ENCODE measurements around the gene NDRG4. TPM values are rescaled to one million over a fixed set of nuclear protein-coding genes. Genes with fewer than 3 reads are reported as not detected.

NDRG4 gene
- total RNA-seq, 1 donor from 2014 or later, result 677 TPM

GRCh38 chr16:58465817-58466216 lies 34.1 kb upstream of the NDRG4 start:
- Mint-ChIP-seq H3K4me1 (ENCODE audit: low read depth, unreplicated experiment) (no peaks in the 10 kb centered on the region), H3K9me3 (ENCODE audit: unreplicated experiment) (no peaks in the 10 kb centered on the region), H3K36me3 (ENCODE audit: unreplicated experiment) (no peaks in the 10 kb centered on the region), H3K4me3 (ENCODE audit: unreplicated experiment) (no peak overlapping the region), H3K27ac (ENCODE audit: unreplicated experiment) (no peak overlapping the region), H3K27me3 (ENCODE audit: unreplicated experiment) (peaks cover 21% of the 10 kb centered on the region)
- DNase-seq, result no peak
- no peak for TF ChIP-seq CTCF (IDR thresholded peaks at IDR 0.05; ENCODE audit: partially characterized antibody, unreplicated experiment)

- no peak overlapping the region for H3K4me3 Mint-ChIP-seq (ENCODE audit: unreplicated experiment)
- peaks cover 2% of the 10 kb centered on the region for H3K4me1 Mint-ChIP-seq (ENCODE audit: low read depth, unreplicated experiment)
- peaks cover 18% of the 10 kb centered on the region for H3K27me3 Mint-ChIP-seq (ENCODE audit: unreplicated experiment)
- no peak for DNase-seq
- H3K9me3 Mint-ChIP-seq (ENCODE audit: unreplicated experiment), result no peaks in the 10 kb centered on the region
- no peaks in the 10 kb centered on the region for H3K36me3 Mint-ChIP-seq (ENCODE audit: unreplicated experiment)
- TF ChIP-seq CTCF (IDR thresholded peaks at IDR 0.05; ENCODE audit: partially characterized antibody, unreplicated experiment), result no peak
- H3K27ac Mint-ChIP-seq (ENCODE audit: unreplicated experiment), result no peak overlapping the region
Observed at GRCh38 chr16:58466396-58466795, 33.5 kb upstream of the NDRG4 start.

- Mint-ChIP-seq H3K27ac (ENCODE audit: unreplicated experiment) (no peak overlapping the region), H3K9me3 (ENCODE audit: unreplicated experiment) (peaks cover 2% of the 10 kb centered on the region), H3K4me3 (ENCODE audit: unreplicated experiment) (no peak overlapping the region), H3K36me3 (ENCODE audit: unreplicated experiment) (peaks cover 2% of the 10 kb centered on the region), H3K27me3 (ENCODE audit: unreplicated experiment) (peaks cover 16% of the 10 kb centered on the region), H3K4me1 (ENCODE audit: low read depth, unreplicated experiment) (peaks cover 3% of the 10 kb centered on the region)
- TF ChIP-seq CTCF (IDR thresholded peaks at IDR 0.05; ENCODE audit: partially characterized antibody, unreplicated experiment), result no peak
- no peak for DNase-seq
Observed at GRCh38 chr16:58467905-58468304, 32.0 kb upstream of the NDRG4 start.

GRCh38 chr16:58471209-58471975 lies 28.6 kb upstream of the NDRG4 start:
- Mint-ChIP-seq H3K9me3 (ENCODE audit: unreplicated experiment) (peaks cover 4% of the 10 kb centered on the region), H3K4me1 (ENCODE audit: low read depth, unreplicated experiment) (peaks cover 3% of the 10 kb centered on the region), H3K36me3 (ENCODE audit: unreplicated experiment) (peaks cover 9% of the 10 kb centered on the region), H3K4me3 (ENCODE audit: unreplicated experiment) (no peak overlapping the region), H3K27me3 (ENCODE audit: unreplicated experiment) (peaks cover 12% of the 10 kb centered on the region), H3K27ac (ENCODE audit: unreplicated experiment) (no peak overlapping the region)
- TF ChIP-seq CTCF (IDR thresholded peaks at IDR 0.05; ENCODE audit: partially characterized antibody, unreplicated experiment), result no peak
- no peak for DNase-seq

- Mint-ChIP-seq H3K9me3 (ENCODE audit: unreplicated experiment) (peaks cover 4% of the 10 kb centered on the region), H3K27ac (ENCODE audit: unreplicated experiment) (no peak overlapping the region), H3K4me1 (ENCODE audit: low read depth, unreplicated experiment) (peaks cover 3% of the 10 kb centered on the region), H3K36me3 (ENCODE audit: unreplicated experiment) (peaks cover 9% of the 10 kb centered on the region), H3K4me3 (ENCODE audit: unreplicated experiment) (no peak overlapping the region), H3K27me3 (ENCODE audit: unreplicated experiment) (peaks cover 12% of the 10 kb centered on the region)
- no peak for DNase-seq
- TF ChIP-seq CTCF (IDR thresholded peaks at IDR 0.05; ENCODE audit: partially characterized antibody, unreplicated experiment), result no peak
Observed at GRCh38 chr16:58472266-58472665, 27.7 kb upstream of the NDRG4 start.

All from glutamatergic neuron (in vitro differentiated cells).